Measurements from ENCODE around the gene ANTXRL.
"Not testable (repeated sequence)": the region's sequence is repeated elsewhere in the genome, so short reads cannot be mapped to it uniquely, and the experiment has no call there.

The ANTXRL gene

DNA sequence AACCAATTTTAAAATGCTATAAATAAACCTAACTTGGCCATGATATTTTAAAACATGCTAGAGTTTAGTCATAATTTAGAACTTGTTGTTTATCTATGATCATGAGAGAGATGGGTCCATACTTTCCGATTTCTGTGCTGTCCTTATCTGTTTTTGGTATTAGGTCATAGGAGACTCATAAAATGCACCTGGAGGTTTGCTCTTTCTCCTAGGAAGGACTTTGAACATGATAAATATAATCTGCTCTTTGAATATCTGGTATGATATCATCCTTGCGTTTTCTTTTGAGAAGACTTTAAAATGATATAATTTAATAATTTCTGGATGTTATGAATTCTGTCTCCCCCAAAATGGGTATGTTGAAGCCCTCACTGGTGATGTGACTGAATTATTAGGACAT is 9.0 kb upstream of the ANTXRL start:
- DNase-seq, result no peak

DNA sequence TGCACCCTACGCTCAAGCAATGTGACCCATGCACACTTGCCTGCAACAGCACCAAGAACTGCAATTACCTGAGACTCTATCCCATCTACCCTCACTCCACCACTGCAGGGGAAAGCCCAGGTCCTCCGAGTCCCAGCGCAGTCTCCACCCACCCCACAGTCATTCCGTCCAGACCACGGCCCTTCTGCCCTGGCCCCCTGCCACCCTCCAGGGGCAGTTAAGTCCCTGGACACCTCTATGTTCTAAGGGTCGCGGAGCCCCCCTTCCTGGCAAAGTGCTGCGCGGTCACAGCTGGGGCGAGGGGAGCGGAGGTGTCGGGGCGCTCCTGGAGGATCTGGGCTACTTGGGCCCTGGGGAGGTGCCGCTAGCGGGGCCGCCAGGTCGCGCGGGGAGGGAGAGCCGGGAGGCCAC is 4.4 kb upstream of the ANTXRL start:
- DNase-seq, result not testable (repeated sequence)

DNA sequence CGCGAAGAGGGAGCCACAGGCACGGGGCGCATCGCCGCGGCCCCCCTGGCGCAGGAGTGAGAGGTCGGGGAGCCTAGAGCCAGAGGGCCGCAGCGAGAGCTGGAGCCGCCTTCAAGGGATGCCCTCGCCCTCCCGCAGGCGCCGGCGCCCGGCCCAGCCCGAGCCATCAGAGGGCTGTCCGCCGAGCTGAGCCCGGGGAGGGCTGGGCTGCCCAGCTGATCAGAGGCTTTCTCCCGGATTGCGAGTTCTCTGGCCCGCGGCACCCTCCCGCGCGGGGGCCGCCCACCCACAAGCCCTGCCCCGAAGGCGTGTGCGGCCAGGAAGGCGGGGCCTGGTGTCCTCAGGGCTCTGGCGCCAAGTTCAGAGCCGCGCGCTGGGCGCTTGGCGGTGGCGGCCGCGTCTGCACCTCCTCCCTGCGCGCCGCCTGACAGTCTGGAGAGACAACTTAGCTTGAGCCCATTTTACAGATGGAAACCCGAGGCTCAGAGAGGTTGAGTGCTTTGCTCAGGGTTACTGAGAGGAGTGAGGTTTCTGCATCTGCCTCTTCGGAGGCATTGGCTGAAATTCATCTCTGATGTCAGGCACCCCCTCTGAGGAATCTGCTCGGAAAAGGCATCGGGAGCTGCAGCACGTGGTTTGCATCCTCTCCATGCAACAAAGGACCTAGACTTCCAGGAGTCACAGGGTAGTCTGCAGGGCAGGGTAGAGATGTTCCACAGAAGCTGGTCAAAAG is 3.8 kb upstream of the ANTXRL start:
- no peak for DNase-seq

DNA sequence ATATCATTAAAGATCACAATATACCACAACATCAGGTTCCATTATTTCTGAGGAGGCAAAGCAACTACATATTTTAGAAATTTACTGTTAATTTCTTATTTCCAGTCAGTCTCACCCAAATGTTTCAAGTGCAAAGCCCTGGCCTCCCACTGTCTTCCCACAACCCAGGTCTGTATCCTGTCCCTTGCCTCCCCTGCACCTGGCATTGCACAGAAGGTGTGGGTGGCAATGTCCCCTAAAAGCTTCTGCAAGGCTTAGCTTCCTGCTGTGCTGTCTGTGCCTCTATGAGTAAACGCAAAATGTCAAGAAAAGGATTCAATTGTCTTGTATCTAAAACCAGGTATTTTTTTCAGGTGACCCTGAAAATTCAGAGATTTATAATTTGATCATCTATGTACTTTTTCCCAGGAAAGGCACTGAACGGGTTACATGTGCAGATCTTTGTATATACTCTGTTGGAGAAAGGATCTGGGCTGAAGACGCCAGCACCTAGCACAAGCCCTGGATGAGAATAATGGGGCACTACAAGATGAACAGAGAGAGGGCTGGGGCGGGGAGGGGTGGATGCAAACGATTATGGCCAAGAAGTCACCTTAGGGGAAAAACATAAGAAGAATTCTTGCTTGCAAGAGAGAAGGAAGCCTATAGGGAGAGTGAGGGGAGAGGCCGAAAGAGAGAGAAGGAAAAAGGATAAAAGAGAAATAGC is 3.1 kb upstream of the ANTXRL start:
- no peak for DNase-seq

DNA sequence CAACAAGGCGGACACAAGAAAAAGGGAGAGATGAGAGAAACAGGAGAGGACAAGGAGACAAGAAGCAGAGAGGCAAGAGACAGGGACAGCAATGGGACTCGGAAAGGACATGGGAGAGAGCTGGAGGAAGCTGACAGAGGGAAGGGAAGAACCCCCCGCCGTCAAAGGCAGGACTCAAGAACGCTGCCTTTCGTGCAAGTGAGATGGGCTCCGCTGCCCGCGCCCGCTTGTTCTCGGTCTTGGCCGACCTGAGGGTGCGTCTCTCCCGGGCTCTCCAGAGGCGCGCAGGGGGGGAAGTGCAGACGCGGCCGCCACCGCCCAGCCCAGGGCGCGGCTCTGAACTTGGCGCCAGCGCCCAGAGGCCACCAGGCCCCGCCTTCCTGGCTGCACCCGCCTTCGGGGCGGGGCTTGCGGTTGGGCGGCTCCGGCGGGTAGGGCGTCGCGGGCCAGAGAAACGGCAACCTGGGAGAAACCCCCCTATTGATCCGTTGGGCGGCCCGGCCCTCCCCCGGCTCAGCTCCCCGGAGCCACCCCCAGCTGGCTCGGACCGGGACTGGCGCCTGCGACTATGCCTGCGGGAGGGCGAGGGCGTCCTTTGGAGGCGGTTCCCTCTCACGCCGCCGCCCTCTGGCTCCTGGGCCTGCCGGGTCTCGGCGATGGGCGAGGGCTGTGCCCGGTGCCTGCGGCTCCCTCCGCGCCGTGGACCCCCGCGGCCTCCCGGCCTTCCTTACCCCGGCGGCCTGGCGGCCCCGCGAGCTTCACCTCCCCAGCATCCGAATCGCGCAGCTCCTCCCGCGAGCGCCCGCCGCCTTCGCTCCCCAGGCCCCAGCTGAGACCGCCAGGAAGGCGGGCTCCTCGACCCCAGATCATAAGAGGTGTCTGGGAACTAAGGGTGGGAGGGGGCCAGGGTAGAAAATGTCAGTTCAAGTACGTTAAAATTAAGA is 2.2 kb upstream of the ANTXRL start:
- DNase-seq, result peak; percentile 80

GRCh38 chr10:46285300-46285699 is 1.5 kb upstream of the ANTXRL start:
- DNase-seq, result peak; percentile 23

- DNase-seq, result no peak
These were observed 704 bp upstream of the ANTXRL start for GRCh38 chr10:46285966-46286620.

- no peak for DNase-seq
These were observed 1.2 kb downstream of the ANTXRL start for GRCh38 chr10:46287846-46288477.

- no peak for DNase-seq
These were observed 1.9 kb downstream of the ANTXRL start for GRCh38 chr10:46288601-46289206.

- DNase-seq, result no peak
These were observed 2.5 kb downstream of the ANTXRL start for GRCh38 chr10:46289209-46289810.

DNA sequence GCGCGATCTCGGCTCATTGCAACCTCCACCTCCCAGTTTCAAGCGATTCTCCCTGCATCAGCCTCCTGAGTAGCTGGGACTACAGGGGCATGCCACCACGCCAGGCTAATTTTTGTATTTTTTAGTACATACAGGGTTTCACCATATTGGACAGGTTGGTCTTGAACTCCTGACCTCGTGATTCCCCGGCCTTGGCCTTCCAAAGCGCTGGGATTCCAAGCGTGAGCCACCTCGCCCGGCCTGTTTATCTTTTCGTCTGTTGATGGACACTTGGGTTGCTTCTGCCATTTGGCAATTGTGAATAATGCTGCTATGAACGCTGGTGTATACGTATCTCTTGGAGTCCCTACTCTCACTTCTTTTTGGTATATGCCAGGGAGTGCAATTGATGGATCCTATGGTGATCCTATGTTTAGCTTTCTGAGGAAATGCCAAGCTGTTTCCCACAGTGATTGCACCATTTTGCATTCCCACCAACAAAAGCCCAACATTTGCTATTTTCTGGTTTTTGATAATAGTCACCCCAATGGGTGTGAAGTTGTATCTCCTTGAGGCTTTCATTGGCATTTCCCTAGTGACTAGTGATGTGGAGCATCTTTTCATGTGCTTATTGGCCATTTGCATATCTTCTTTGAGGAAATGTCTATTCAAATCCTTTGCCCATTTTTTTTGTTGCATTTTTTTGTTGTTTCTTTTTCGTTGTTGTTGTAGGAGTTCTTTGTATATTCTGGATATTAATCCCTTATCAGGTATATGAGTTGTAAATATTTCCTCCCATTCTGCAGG is 3.5 kb downstream of the ANTXRL start:
- no peak for DNase-seq

DNA sequence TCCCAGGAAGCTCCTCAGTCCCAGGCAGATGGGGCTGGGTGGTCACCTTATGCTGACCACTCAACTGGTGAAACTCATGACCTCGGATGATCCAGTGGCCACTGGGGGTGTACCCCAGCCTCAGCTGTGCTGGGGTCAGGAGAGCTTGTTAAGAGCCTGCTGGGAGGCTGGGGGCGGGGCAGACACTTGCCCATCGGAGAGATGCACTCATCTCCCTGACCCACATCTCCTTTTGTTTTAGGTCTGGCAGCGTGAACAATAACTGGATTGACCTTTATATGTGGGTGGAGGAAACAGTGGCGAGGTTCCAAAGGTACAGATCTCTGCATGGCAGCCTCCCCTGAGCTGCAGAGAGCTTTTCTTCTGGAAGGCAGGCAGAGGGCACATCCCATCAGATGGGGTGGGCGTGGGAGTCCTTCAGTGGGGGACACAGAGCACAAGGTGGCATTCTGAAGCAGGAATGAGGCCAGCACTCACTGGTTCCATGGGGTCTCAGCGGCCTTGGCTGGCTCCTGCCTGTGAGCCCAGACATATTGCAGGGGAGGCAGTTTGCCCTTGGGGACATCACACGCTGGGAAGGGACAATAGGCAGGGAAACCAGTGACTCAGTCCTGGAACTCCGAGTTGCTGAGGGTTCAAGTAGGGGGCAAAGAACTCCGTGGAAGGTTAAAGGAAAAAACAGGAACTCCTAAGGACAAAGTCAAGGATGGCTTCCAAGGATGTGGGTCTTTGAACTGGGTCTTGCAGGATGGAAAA is 5.2 kb downstream of the ANTXRL start:
- no peak for DNase-seq

GRCh38 chr10:46292573-46293023 is 5.8 kb downstream of the ANTXRL start:
- DNase-seq, result no peak

GRCh38 chr10:46293228-46293627 is 6.4 kb downstream of the ANTXRL start:
- no peak for DNase-seq

DNA sequence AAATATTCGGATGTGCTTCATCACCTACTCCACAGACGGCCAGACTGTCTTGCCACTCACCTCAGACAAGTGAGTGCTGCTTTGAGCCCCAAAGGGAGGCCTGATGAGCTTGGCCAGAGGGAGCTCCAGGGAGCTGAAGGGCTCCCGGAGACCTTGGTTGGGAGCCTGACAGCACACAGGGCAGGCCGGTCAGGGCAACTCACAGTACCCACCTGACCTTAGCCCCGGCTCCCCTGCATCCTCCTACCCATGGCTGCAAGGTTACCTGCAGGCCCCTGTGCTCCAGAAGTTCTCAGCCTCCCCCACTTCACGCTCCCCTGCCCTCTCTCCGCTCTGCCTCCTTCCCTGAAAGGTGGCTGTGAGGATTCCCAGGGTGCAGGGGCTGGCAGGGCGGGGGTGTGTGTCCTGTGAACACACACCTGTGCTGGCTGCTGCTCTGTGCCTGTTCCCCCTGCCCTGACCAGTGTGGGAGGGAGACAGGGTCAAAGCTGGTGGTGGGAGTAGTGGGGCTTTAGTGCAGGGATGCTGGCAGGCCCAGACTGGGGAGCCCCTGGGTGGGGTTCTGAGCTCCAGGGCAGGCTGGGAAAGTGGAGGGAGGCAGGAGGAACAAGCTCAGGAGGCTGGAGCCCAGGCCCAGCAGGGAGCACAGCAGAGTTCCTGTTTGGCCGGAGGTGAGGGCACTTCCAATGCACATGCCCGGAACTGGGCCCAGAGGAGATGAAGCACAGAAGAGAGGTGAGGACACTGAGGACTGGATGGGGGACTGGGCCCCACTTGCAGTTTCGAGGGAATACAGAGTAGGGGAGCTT is 7.2 kb downstream of the ANTXRL start:
- DNase-seq, result no peak

DNA sequence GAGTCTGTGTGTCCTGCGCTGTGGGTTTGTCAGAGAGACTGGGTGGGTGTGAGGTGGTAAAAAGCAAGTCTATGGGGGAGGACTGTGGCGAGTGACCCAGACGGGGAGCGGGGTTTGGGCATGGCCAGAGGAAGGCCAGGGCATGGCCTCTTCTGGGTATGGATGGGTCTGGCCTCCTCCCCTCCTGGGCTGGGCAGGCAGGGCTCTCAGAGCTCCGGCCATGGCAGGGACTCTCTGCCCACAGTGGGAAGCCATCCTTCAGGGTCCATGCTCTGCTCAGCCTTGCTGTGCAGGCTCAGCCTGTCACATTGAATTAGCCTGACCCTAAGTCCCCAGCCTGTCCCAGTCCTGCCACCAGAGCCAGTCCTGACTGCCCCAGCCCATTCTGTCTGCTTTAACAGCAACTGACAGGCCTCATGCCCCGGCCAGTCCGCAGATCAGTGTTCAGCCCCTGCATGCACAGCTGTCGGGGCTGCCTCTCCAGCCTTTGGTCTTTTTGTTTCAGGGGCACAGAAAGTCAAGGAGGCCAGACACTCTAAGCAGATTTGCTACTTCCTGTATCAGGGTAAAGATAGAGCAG is 7.9 kb downstream of the ANTXRL start:
- DNase-seq, result no peak

GRCh38 chr10:46295350-46296010 is 8.7 kb downstream of the ANTXRL start:
- DNase-seq, result not testable (repeated sequence)

DNA sequence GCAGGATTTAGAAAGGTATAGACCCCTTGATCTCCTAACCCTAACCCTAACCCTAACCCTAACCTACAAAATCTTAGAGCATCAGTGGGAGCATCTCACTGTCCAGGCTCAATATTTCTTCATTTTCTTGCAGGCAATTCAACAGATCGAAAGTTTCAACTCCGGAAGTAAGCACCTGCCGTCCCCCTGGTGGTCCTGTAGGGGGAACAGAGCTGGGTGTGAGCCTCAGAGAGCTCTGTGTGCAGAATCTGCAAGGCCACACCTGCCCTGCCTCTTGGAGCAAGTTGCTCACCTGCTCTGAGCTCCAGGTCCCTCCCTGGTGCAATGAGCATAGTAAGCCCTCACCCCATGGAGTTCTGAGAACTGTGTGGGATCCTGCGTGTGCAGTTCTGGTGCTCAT is 9.3 kb downstream of the ANTXRL start:
- not testable (repeated sequence) for DNase-seq

Data from NCI-H1105 treated with DMSO at 0.1 percent for 48 hours (cell line).